Suprapubic skin (tissue), 4 donors: Measurements from ENCODE around the gene FAM171A1. TPM values are rescaled to one million over a fixed set of nuclear protein-coding genes. Genes with fewer than 3 reads are reported as not detected.

Experiments
- DNase-seq, 2 donors: peaks; one replicate each; pipeline ENCODE4 v3.0.0-alpha.2; 2019; ENCODE audit warnings: low spot score in 2 of 2
- H3K27ac ChIP-seq: fragments of 200-600 bp; sonication (generic); one replicate; pipeline ENCODE4 v1.5.1; 2019
- H3K27me3 ChIP-seq: fragments of 200-600 bp; sonication (generic); one replicate; pipeline ENCODE4 v1.5.1; 2019
- H3K36me3 ChIP-seq: fragments of 200-600 bp; sonication (generic); one replicate; pipeline ENCODE4 v1.5.1; 2019
- H3K4me1 ChIP-seq: fragments of 200-600 bp; sonication (generic); one replicate; pipeline ENCODE4 v1.5.1; 2019
- H3K4me3 ChIP-seq: fragments of 200-600 bp; sonication (generic); one replicate; pipeline ENCODE4 v1.5.1; 2019; ENCODE audit warnings: mild to moderate bottlenecking
- H3K9me3 ChIP-seq: fragments of 200-600 bp; sonication (generic); one replicate; pipeline ENCODE4 v1.5.1; 2019
- CTCF ChIP-seq, 2 donors: fragments of 200-600 bp in 1 of 2; fragments of 450-650 bp in 1 of 2; sonication (generic) in 1 of 2; IDR thresholded peaks; one replicate each; pipeline ENCODE4 v1.5.1; 2016 to 2019; ENCODE audit warnings: antibody characterized with exemption in 2 of 2, mild to moderate bottlenecking in 1 of 2, moderate library complexity in 1 of 2
- EP300 ChIP-seq: sonication (generic); formaldehyde crosslinking; IDR thresholded peaks from one replicate; pipeline ENCODE4 v1.6.1; 2017; ENCODE audit warnings: antibody characterized with exemption
- POLR2A ChIP-seq, 2 donors: fragments of 450-650 bp; IDR thresholded peaks; one replicate each; pipeline ENCODE4 v1.6.1; 2017; ENCODE audit warnings: antibody characterized with exemption in 2 of 2, mild to moderate bottlenecking in 2 of 2, moderate library complexity in 2 of 2
- POLR2AphosphoS5 ChIP-seq, 3 donors: sonication (generic); formaldehyde crosslinking; IDR thresholded peaks; one replicate each; pipeline ENCODE4 v1.6.1; 2017; ENCODE audit warnings: antibody characterized with exemption in 3 of 3
- WGBS: methylation state at CpG from one replicate; pipeline ENCODE4 v1.1.5; 2018; 5-methylcytosine and 5-hydroxymethylcytosine counted together
- total RNA-seq, 4 donors: library from RNA; depleted of rRNA; stranded (reverse); fragments of >200 nt; gene quantifications; one replicate each; pipeline ENCODE4 v1.1.0, GENCODE V29; 2016

FAM171A1 gene
- total RNA-seq, 4 donors from 2014 or later: 2.8 to 7.0 (median 5.9) TPM

- Histone ChIP-seq H3K27me3 (no peaks in the 10 kb centered on the region), H3K9me3 (no peaks in the 10 kb centered on the region), H3K27ac (no peak overlapping the region), H3K4me1 (peaks cover 7% of the 10 kb centered on the region), H3K4me3 (no peak overlapping the region), H3K36me3 (no peaks in the 10 kb centered on the region)
- no peak for TF ChIP-seq POLR2A (IDR thresholded peaks at IDR 0.05)
- TF ChIP-seq CTCF (IDR thresholded peaks at IDR 0.05): no peak
- TF ChIP-seq EP300: no peak
- TF ChIP-seq POLR2AphosphoS5 (IDR thresholded peaks at IDR 0.05): no peak
- DNase-seq: no peak
- 83% methylated on average over 8 of the region's 8 CpGs for WGBS
Measured at GRCh38 chr10:15232279-15232678, 138.8 kb downstream of the FAM171A1 start.

GRCh38 chr10:15231426-15231825 is 139.7 kb downstream of the FAM171A1 start:
- no peak for DNase-seq
- no peaks in the 10 kb centered on the region for H3K27me3 ChIP-seq
- no peak overlapping the region for H3K4me3 ChIP-seq
- TF ChIP-seq EP300 (no peak), CTCF (IDR thresholded peaks at IDR 0.05) (no peak), POLR2A (IDR thresholded peaks at IDR 0.05) (no peak), POLR2AphosphoS5 (IDR thresholded peaks at IDR 0.05) (no peak)
- no peaks in the 10 kb centered on the region for H3K9me3 ChIP-seq
- H3K36me3 ChIP-seq: no peaks in the 10 kb centered on the region
- H3K27ac ChIP-seq: no peak overlapping the region
- 85% methylated on average over 9 of the region's 11 CpGs for WGBS
- H3K4me1 ChIP-seq: peaks cover 4% of the 10 kb centered on the region

- Histone ChIP-seq H3K9me3 (no peaks in the 10 kb centered on the region), H3K27ac (no peak overlapping the region), H3K27me3 (no peaks in the 10 kb centered on the region), H3K4me3 (no peak overlapping the region), H3K36me3 (no peaks in the 10 kb centered on the region), H3K4me1 (peaks cover 4% of the 10 kb centered on the region)
- 34% methylated on average over 3 of the region's 3 CpGs for WGBS
- DNase-seq: no peak
- TF ChIP-seq POLR2AphosphoS5 (IDR thresholded peaks at IDR 0.05): no peak
- no peak for TF ChIP-seq CTCF (IDR thresholded peaks at IDR 0.05)
- no peak for TF ChIP-seq EP300
- TF ChIP-seq POLR2A (IDR thresholded peaks at IDR 0.05): no peak
Measured at GRCh38 chr10:15230257-15230656, 140.8 kb downstream of the FAM171A1 start.

- no peak overlapping the region for H3K4me3 ChIP-seq
- H3K36me3 ChIP-seq: no peaks in the 10 kb centered on the region
- WGBS: 90% methylated on average over 4 of the region's 4 CpGs
- H3K27me3 ChIP-seq: no peaks in the 10 kb centered on the region
- TF ChIP-seq EP300: no peak
- no peak for TF ChIP-seq POLR2A (IDR thresholded peaks at IDR 0.05)
- TF ChIP-seq CTCF (IDR thresholded peaks at IDR 0.05): no peak
- no peak for TF ChIP-seq POLR2AphosphoS5 (IDR thresholded peaks at IDR 0.05)
- no peak overlapping the region for H3K27ac ChIP-seq
- DNase-seq: no peak
- H3K4me1 ChIP-seq: peaks cover 4% of the 10 kb centered on the region
- H3K9me3 ChIP-seq: no peaks in the 10 kb centered on the region
Measured at GRCh38 chr10:15229268-15229667, 141.8 kb downstream of the FAM171A1 start.

- 90% methylated on average over 8 of the region's 8 CpGs for WGBS
- Histone ChIP-seq H3K9me3 (no peaks in the 10 kb centered on the region), H3K27me3 (no peaks in the 10 kb centered on the region), H3K4me3 (no peak overlapping the region), H3K27ac (no peak overlapping the region), H3K36me3 (no peaks in the 10 kb centered on the region), H3K4me1 (peaks cover 4% of the 10 kb centered on the region)
- DNase-seq: no peak
- TF ChIP-seq POLR2A (IDR thresholded peaks at IDR 0.05): no peak
- no peak for TF ChIP-seq CTCF (IDR thresholded peaks at IDR 0.05)
- no peak for TF ChIP-seq EP300
- TF ChIP-seq POLR2AphosphoS5 (IDR thresholded peaks at IDR 0.05): no peak
Measured at GRCh38 chr10:15228426-15228825, 142.7 kb downstream of the FAM171A1 start.
